GM19395 (cell line): ENCODE results near the gene HRC.
"Not testable (repeated sequence)": the region's sequence is repeated elsewhere in the genome, so short reads cannot be mapped to it uniquely, and the experiment has no call there.

Source experiments
- ATAC-seq: cut with Tn5 transposase; IDR thresholded peaks from one replicate; pipeline ENCODE4 v1.9.1; 2021; ENCODE audit warnings: mild to moderate bottlenecking, moderate library complexity; ENCODE audit not compliant: unreplicated experiment

The HRC gene, protein sequence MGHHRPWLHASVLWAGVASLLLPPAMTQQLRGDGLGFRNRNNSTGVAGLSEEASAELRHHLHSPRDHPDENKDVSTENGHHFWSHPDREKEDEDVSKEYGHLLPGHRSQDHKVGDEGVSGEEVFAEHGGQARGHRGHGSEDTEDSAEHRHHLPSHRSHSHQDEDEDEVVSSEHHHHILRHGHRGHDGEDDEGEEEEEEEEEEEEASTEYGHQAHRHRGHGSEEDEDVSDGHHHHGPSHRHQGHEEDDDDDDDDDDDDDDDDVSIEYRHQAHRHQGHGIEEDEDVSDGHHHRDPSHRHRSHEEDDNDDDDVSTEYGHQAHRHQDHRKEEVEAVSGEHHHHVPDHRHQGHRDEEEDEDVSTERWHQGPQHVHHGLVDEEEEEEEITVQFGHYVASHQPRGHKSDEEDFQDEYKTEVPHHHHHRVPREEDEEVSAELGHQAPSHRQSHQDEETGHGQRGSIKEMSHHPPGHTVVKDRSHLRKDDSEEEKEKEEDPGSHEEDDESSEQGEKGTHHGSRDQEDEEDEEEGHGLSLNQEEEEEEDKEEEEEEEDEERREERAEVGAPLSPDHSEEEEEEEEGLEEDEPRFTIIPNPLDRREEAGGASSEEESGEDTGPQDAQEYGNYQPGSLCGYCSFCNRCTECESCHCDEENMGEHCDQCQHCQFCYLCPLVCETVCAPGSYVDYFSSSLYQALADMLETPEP

DNA sequence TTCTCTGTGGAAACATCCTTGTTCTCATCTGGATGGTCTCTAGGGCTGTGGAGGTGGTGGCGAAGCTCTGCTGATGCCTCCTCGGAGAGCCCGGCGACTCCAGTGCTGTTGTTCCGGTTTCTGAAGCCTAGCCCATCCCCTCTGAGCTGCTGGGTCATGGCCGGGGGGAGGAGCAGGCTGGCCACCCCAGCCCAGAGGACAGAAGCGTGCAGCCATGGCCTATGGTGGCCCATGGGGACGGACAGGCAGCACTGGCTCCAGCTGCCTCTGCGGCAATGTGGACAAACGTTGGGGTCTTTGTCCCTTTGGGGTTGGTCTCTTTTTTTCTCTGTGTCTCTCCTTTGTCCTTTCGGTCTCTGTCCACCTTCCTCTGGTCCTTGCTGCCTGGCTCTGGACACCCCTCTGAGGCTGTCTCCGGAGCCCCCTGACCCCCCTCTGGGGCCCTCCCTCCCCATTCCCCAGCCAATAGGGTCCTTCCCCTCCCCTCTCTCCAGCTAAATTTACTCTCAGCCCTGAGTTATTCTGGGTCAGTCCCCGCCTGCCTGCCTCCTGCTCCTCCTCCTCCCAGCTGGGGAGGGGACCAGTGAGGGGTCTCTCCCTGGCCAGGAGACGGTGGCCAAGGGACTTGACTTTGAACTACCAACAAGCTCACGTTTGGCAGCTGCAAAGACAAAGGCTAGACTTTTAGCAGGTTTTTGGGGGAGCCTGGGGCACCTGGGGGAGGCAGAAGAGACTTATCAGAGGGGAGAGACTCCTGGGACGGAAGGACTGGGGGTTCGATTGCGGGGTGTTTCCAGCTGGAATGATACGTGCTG lies at the start of gene HRC:
Gene HRC, minus strand, starts transcription at position 392 of the 815 bp plus-strand sequence. Its CDS starts 159 bp downstream, at position 233.
- ATAC-seq: no peak

DNA sequence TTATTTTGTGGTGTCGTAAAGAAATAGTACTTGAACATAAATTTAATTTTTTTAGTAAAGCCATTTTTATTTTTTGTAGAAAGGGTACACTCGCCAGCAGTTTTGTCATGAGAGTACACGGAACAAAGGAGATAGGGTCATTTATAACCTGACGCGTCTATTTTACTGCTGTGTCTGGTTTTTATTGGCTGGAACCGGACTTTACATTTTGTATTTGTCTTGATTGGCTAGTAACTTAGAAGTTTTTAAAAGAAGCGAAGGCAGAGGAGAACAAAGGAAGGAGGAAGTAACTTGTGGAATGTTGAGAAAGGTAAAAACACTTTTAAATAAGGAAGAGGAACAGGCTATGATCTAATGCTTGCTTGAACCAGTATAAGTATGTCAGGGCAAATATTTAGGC lies 45.8 kb upstream of the HRC start:
- no peak for ATAC-seq

DNA sequence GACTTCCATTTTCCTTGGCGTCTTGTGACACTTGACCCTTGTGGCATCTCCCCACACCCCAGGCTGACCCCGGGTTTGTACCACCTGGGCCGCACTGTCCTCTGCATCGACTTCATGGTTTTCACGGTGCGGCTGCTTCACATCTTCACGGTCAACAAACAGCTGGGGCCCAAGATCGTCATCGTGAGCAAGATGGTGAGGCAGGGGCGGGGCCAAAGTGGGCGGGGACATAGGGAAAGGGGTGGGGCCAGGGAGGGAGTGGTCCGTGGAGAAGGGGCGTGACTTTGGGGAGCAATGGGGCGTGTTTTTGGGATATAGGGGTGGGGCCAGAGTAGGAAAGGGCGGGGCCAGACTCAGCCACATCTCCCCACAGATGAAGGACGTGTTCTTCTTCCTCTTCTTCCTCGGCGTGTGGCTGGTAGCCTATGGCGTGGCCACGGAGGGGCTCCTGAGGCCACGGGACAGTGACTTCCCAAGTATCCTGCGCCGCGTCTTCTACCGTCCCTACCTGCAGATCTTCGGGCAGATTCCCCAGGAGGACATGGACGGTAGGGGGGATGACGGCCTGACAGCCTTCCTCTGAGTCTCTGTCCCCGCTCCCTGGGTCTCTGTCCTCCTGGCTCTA lies 45.2 kb upstream of the HRC start:
- no peak for ATAC-seq

DNA sequence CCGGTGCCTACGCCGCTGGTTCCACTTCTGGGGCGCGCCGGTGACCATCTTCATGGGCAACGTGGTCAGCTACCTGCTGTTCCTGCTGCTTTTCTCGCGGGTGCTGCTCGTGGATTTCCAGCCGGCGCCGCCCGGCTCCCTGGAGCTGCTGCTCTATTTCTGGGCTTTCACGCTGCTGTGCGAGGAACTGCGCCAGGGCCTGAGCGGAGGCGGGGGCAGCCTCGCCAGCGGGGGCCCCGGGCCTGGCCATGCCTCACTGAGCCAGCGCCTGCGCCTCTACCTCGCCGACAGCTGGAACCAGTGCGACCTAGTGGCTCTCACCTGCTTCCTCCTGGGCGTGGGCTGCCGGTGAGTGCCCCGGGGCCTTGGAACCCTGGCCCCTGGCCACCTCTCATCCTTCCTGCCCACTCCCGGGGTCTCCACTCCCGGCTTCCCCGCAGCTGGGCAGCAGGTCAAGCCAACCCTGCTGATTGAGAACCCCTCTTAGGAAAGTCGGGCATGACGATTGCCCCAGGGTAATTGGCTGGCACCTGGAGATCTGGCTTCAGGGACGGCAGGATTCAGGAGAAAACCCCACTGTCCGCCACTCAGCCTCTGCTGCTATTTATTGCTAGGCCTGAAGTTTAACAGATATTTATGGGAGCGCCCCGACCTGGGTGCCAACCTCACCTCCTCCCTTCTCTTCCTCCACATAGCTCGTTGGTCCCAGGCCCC lies 41.5 kb upstream of the HRC start:
- no peak for ATAC-seq

DNA sequence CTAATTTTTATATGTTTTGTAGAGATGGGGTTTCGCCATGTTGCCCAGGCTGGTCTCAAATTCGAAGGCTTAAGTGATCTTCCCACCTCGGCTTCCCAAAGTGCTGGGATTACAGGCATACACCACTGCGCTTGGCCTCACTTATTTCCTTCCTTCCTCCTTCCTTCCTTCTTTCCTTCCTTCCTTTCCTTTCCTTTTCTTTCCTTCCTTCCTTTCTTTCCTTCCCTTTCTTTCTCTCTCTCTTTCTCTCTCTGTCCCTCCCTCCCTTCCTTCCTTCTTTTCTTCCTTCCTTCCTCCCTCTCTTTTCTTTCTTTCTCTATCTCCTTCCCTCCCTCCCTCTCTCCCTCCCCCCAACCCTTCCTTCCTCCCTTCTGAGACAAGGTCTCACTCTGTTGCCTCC lies 39.2 kb upstream of the HRC start:
- no peak for ATAC-seq

DNA sequence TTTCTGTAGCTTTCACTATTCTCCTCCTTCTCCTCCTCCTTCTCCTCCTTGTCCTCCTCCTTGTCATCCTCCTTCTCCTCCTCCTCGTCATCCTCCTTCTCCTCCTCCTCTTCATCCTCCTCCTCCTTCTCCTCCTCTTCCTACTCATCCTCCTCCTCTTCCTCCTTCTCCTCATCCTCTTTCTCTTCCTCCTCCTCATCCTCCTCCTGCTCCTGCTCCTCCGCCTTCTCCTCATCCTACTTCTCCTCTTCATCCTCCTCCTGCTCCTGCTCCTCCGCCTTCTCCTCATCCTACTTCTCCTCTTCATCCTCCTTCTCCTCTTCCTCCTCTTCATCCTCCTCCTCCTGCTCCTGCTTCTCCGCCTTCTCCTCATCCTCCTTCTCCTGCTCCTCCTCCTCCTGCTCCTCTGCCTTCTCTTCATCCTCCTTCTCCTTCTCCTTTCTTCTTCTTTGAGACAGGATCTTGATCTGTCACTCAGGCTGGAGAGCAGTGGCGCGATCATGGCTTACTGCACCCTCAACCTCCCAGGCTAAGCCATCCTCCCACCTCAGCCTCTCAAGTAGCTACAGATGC lies 38.7 kb upstream of the HRC start:
- no peak for ATAC-seq

DNA sequence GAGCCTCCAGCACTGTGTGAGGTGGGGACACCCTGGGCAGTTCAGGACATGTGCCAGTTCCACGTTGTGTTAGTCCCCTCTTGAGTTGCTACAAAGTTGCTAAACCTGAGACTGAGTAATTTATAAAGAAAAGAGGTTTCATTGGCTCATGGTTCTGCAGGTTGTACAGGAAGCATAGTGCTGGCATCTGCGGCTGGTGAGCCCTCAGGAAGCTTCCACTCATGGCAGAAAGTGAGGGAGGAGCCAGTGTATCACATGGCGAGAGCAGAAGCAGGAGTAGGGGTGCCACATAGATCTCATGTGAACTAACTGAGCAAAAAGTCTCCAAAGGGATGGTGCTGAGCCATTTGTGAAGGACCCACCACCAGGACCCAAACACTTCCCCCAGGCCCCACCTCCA lies 35.6 kb upstream of the HRC start:
- ATAC-seq: no peak

DNA sequence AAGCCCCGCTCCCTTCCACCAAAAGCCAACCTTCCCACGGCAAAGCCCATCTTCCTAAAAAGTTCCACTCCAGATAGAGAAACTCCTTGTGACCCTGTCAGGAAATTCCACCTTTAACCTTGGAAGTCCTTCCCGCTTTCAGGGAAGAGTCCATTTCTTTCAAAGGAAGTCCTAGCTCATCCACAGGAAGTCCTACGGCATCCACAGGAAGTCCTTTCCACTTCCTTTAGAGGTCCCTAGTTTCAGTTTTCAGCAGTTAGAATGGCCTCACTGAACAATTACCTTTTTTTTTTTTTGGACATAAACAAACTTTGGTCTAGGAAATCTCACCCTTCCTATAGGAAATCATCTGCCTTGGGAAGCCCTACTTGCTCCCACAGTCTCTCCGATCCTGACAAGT lies 34.1 kb upstream of the HRC start:
- no peak for ATAC-seq

DNA sequence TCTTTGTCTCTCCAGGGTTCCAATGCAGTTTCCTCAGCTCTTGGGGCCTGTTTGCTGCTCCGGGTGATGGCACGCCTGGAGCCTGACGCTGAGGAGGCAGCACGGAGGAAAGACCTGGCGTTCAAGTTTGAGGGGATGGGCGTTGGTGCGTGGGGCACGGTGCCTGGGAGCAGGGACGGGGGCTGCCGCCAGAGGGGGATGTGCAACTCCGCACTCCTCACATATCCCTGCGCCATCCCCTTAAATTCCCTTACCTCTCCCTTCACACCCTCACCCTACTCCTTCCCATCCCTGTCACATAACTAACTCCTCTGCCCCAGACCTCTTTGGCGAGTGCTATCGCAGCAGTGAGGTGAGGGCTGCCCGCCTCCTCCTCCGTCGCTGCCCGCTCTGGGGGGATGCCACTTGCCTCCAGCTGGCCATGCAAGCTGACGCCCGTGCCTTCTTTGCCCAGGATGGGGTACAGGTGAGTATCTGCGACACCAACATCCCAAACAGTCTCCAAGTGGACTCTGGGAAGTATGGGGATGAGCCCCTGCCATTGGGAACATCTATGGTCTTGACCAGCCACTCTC lies 33.5 kb upstream of the HRC start:
- no peak for ATAC-seq

DNA sequence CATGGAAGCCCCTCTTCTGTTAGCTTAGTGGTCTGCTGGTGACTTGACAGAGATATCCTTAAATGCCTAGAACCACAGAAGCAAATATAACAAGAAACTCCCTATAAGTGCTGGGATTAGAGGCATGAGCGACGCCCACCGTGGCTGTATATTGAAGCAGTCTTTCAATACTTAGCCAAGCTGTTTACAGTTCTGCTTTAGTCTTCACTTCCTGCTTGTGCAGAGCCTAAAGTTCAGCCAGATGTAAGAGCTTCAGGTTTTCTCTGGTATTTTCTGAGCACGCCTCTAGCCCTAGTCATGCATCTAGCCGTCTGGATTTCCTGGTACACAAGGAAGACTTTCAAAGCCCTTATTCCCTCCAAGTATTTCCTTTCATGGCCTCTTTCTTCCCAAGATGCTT lies 30.9 kb upstream of the HRC start:
- ATAC-seq: no peak

DNA sequence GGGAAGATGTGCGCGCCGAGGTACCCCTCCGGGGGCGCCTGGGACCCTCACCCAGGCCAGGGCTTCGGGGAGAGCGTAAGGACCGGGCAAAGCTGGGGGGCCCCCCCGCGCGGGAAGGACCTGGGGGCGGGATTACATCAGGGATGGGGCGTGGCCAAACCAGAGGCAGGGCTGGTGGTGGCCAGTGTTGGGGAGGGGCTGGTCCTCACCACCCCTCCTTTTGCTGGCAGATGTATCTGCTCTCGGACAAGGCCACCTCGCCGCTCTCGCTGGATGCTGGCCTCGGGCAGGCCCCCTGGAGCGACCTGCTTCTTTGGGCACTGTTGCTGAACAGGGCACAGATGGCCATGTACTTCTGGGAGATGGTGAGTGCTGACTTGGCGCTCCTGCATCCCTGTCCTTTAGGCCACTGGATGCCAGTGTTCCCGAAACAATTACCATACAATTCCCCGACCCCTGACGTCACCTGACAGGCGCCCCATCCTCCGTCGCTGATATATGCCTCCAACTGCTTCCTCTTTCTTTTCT lies 27.7 kb upstream of the HRC start:
- no peak for ATAC-seq

DNA sequence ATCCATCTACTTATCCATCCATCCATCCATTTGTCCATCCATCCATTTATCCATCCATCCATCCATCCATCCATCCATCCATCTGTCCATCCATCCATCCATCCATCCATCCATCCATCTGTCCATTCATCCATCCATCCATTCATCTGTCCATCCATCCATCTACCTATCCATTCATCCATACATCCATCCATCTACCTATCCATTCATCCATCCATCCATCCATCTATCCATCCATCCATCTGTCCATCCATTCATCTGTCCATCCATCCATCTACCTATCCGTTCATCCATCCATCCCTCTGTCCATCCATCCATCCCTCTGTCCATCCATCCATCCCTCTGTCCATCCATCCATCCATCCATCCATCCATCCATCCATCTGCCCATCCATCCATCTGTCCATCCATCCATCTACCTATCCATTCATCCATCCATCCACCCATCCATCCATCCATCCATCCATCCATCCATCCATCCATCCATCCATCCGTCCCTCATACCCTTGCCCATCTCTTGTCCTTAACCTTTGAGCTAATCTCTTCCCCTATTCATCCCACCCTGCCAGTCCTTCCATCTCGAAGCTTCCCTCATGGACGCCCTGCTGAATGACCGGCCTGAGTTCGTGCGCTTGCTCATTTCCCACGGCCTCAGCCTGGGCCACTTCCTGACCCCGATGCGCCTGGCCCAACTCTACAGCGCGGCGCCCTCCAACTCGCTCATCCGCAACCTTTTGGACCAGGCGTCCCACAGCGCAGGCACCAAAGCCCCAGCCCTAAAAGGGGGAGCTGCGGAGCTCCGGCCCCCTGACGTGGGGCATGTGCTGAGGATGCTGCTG lies 27.0 kb upstream of the HRC start:
- not testable (repeated sequence) for ATAC-seq

DNA sequence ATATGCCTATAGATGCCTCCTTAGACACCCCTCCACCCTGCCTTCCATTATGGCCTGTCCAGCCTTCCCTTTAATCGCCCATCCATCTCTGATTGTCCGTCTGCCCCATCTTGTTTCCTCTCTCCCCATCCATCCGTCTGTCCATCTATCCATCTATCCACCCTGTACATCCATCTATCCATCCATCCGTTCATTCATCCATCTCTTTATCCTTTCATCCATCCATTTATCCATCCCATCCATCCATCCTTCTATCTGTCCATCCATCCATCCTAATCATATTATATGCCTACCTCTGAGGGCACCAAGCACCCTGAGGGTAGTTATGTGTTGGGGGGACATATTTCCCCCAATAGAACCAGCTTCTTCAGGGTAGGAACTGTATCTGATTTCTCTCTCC lies 25.5 kb upstream of the HRC start:
- no peak for ATAC-seq

DNA sequence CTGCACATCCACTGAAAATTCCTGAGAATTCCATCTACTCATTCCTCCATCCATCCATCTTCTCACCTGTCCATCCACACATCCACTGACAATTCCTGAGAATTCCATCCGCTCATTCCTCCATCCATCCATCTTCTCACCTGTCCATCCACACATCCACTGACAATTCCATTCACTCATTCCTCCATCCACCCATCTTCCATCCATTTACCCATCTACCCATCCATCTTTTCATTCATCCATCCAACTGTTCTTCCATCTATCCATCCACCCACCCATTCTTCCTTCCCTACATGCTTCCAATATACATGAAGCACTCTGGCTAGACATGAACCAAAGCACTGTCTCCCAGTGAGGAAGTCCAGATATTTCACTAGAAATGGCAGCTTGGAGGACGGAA lies 18.0 kb upstream of the HRC start:
- ATAC-seq: no peak

DNA sequence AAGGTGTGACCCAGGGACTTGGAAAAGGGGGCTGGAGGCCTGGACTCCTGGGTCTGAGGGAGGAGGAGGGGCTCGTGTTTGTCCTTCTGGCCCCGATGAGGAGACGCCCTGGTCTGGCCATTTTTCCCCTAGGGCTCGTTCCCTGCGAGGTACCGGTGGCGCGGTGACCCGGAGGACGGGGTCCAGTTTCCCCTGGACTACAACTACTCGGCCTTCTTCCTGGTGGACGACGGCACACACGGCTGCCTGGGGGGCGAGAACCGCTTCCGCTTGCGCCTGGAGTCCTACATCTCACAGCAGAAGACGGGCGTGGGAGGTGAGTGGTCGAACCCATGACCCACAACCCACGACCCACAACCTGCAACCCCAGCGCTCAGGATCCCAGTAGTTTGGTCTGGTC lies 13.2 kb upstream of the HRC start:
- ATAC-seq: no peak

DNA sequence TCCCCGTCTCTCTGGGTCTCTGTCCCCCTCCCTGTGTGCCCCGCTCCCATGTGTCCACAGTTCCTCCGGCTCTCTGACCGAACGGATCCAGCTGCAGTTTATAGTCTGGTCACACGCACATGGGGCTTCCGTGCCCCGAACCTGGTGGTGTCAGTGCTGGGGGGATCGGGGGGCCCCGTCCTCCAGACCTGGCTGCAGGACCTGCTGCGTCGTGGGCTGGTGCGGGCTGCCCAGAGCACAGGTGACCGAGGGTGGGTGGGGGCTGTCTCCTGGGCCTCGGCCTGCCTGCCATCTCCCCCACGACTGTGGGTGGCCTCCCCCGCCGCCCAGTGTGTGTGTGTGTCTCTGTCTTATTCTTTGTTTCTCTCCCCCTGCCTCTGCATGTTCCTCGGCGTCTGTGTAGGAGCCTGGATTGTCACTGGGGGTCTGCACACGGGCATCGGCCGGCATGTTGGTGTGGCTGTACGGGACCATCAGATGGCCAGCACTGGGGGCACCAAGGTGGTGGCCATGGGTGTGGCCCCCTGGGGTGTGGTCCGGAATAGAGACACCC lies 12.7 kb upstream of the HRC start:
- ATAC-seq: no peak

DNA sequence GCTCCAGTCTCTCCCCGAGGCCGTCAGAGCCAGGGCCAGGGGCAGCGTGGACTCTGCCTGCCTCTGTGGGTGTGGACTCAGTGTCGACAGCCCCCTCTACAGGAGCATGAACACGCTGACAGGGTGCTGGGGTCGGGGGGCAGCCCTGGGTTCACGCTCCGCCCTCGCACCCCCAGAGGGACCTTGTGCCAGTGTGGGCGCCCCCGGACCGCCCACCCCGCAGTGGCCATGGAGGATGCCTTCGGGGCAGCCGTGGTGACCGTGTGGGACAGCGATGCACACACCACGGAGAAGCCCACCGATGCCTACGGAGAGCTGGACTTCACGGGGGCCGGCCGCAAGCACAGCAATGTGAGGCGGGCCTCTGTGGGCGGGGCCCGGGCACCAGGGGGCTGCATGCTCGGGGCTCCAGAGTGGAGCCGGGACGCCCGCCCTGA lies 10.7 kb upstream of the HRC start:
- ATAC-seq: no peak

DNA sequence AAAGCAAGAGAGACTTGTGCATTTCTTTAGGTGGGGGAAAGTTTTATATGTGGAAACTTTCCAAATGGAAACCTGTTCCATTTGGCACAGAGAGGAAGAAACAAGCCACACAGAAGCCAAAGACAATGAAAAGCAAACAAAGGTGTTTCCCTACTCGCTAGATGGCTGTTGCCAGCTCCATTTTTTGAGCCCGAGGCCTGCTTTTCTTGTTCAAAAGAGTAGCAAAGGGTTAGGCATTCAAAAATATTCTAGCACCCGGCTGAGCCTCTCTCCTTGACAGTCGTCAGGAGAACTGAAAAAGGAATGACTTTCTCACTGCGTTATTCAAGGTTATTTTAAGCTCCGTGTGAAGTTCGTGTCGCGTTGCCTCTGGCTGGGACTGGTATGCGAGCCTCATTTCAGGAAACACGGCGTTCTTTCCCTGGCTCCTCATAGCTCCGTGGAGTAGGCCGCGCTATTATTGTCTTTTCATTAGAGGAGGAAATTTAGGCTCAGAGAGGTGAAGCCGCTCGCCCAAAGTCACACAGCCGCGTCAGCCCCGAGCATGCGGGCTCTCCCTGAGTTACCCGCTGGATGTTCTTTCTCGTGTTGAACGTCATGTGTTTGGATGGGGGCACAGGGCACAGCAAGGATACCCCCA lies 10.0 kb upstream of the HRC start:
- ATAC-seq: no peak
